Lower lobe of right lung (tissue), 2 donors: ENCODE data around the gene RASA3. TPM values are rescaled to one million over a fixed set of nuclear protein-coding genes. Genes with fewer than 3 reads are reported as not detected.
"Not testable (repeated sequence)": the region's sequence is repeated elsewhere in the genome, so short reads cannot be mapped to it uniquely, and the experiment has no call there.

Experiments
- ATAC-seq, 2 donors: fragments of 200-7000 bp; cut with Tn5 transposase; one replicate each; pipeline ENCODE4 v1.9.1; 2020 to 2022; ENCODE audit warnings: mild to moderate bottlenecking in 2 of 2, moderate library complexity in 2 of 2
- DNase-seq: peaks from one replicate; pipeline ENCODE4 v3.0.0-alpha.2; 2020
- H3K27ac ChIP-seq: fragments of 200-600 bp; one replicate; pipeline ENCODE4 v1.8.0; 2022
- H3K27me3 ChIP-seq: fragments of 200-600 bp; one replicate; pipeline ENCODE4 v1.8.0; 2022; ENCODE audit warnings: low read depth
- H3K36me3 ChIP-seq: fragments of 200-600 bp; one replicate; pipeline ENCODE4 v1.8.0; 2022; ENCODE audit warnings: mild to moderate bottlenecking
- H3K4me1 ChIP-seq: fragments of 200-600 bp; one replicate; pipeline ENCODE4 v1.8.0; 2022
- H3K4me3 ChIP-seq: fragments of 200-600 bp; one replicate; pipeline ENCODE4 v1.8.0; 2022; ENCODE audit warnings: mild to moderate bottlenecking
- H3K9me3 ChIP-seq: fragments of 200-600 bp; one replicate; pipeline ENCODE4 v1.8.0; 2022
- CTCF ChIP-seq: fragments of 200-600 bp; IDR thresholded peaks from one replicate; pipeline ENCODE4 v1.8.0; 2022; ENCODE audit warnings: antibody characterized with exemption, mild to moderate bottlenecking
- intact Hi-C: fragments of 100-400 bp; cut with DNase I; formaldehyde crosslinking; loops from one replicate; pipeline ENCODE4 v1.11.0; 2022
- total RNA-seq: library from RNA; stranded (reverse); fragmentation: NEBNext Ultra II Directional; extraction: Animal tissue kit (Norgen Biotek cat#: 25700); gene quantifications from one replicate; pipeline ENCODE4 v1.2.1, GENCODE V29; 2021
- donor health status: DM: no; HTN: yes; CAD: no; lungs with severe emphysema.

The RASA3 gene
- total RNA-seq, 1 donor from 2014 or later = 19.1 TPM

- no peak for DNase-seq
- H3K9me3 ChIP-seq = no peaks in the 10 kb centered on the region
- no peak for ATAC-seq
- intact Hi-C loops = no loop called here
- TF ChIP-seq CTCF = no peak
- H3K4me3 ChIP-seq = no peak overlapping the region
- H3K36me3 ChIP-seq = no peaks in the 10 kb centered on the region
- peak overlapping the region; percentile 32 for H3K27ac ChIP-seq
- peaks cover 47% of the 10 kb centered on the region for H3K4me1 ChIP-seq
- no peaks in the 10 kb centered on the region for H3K27me3 ChIP-seq
Observed at GRCh38 chr13:114121031-114121430, 11.4 kb downstream of the RASA3 start.

- DNase-seq = no peak
- no peaks in the 10 kb centered on the region for H3K36me3 ChIP-seq
- intact Hi-C loops = no loop called here
- no peak for ATAC-seq
- no peak for TF ChIP-seq CTCF
- H3K27ac ChIP-seq = peak overlapping the region; percentile 32
- H3K27me3 ChIP-seq = no peaks in the 10 kb centered on the region
- peaks cover 51% of the 10 kb centered on the region for H3K4me1 ChIP-seq
- no peaks in the 10 kb centered on the region for H3K9me3 ChIP-seq
- H3K4me3 ChIP-seq = no peak overlapping the region
Observed at GRCh38 chr13:114120591-114121011, 11.8 kb downstream of the RASA3 start.

DNA sequence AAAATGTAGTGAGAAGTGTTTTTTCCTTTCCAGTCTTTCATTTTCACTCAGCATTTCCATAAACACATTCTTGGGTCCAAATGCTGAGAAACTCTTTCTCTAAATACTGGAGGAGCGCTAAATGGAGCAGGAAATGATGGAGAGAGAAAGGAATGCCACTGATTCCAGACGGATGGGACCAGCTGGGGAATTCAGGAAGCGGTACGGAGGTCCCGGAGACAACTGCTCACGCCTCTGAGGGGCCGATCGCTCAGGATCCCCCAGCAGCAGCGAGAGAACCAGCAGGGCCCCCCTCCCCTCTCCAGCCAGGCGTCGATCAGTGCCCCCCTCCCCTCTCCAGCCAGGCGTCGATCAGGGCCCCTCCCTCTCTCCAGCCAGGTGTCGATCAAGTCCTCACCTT lies 13.2 kb downstream of the RASA3 start:
- Histone ChIP-seq H3K4me3 (peak overlapping the region; percentile 21), H3K27ac (peak overlapping the region; percentile 64), H3K9me3 (no peaks in the 10 kb centered on the region), H3K4me1 (peaks cover 52% of the 10 kb centered on the region), H3K36me3 (no peaks in the 10 kb centered on the region), H3K27me3 (no peaks in the 10 kb centered on the region)
- no peak for TF ChIP-seq CTCF
- intact Hi-C loops = no loop called here
- ATAC-seq (peak; percentile 49 to 70), DNase-seq (peak; percentile 51)

- intact Hi-C loops = no loop called here
- Histone ChIP-seq H3K4me1 (peaks cover 51% of the 10 kb centered on the region), H3K9me3 (no peaks in the 10 kb centered on the region), H3K36me3 (no peaks in the 10 kb centered on the region), H3K27me3 (no peaks in the 10 kb centered on the region), H3K27ac (peak overlapping the region; percentile 64), H3K4me3 (peak overlapping the region; percentile 21)
- DNase-seq = no peak
- no peak for TF ChIP-seq CTCF
- ATAC-seq = no peak
Observed at GRCh38 chr13:114118511-114119123, 13.8 kb downstream of the RASA3 start.

- intact Hi-C loops = no loop called here
- no peaks in the 10 kb centered on the region for H3K9me3 ChIP-seq
Observed at GRCh38 chr13:114118086-114118485, 14.3 kb downstream of the RASA3 start.

GRCh38 chr13:114117341-114117874 lies 15.0 kb downstream of the RASA3 start:
- DNase-seq, H3K27me3 ChIP-seq, H3K4me3 ChIP-seq, intact Hi-C loops, ATAC-seq, H3K27ac ChIP-seq, H3K36me3 ChIP-seq, H3K9me3 ChIP-seq: not testable (repeated sequence)
- H3K4me1 ChIP-seq = peaks cover 42% of the 10 kb centered on the region

More at GRCh38 chr13:114118086-114118485, 14.3 kb downstream of the RASA3 start:
- H3K27me3 ChIP-seq = no peaks in the 10 kb centered on the region
- ATAC-seq (no peak), DNase-seq (no peak)
- peak overlapping the region; percentile 64 for H3K27ac ChIP-seq
- no peak for TF ChIP-seq CTCF
- no peak overlapping the region for H3K4me3 ChIP-seq
- no peaks in the 10 kb centered on the region for H3K36me3 ChIP-seq
- peaks cover 48% of the 10 kb centered on the region for H3K4me1 ChIP-seq
